GM12892 (cell line): Measurements from ENCODE around the gene CEP131.

Experiments used
- POLR2A ChIP-seq: IDR thresholded peaks from 2 replicates; pipeline ENCODE4 v1.6.1; 2011; ENCODE audit warnings: low read depth, low read length, control low read depth
- TAF1 ChIP-seq: IDR thresholded peaks from 2 replicates; pipeline ENCODE4 v1.6.1; 2011; ENCODE audit warnings: low read depth, mild to moderate bottlenecking, control low read depth, low read length, borderline replicate concordance

- TF ChIP-seq TAF1: no peak
- no peak for TF ChIP-seq POLR2A
These were observed 49.0 kb downstream of the CEP131 start for GRCh38 chr17:81173762-81174155.
